Amniotic epithelial cell (primary cell): ENCODE results near the gene TTYH2.

Experiments used
- DNase-seq: peaks from one replicate; pipeline ENCODE4 v3.0.0-alpha.2; 2010; ENCODE audit warnings: low read depth

The TTYH2 gene

GRCh38 chr17:74295625-74296547 is 82.5 kb downstream of the TTYH2 start:
- DNase-seq, result peak; percentile 13

GRCh38 chr17:74296548-74296936 is 83.2 kb downstream of the TTYH2 start:
- peak; percentile 76 for DNase-seq

- DNase-seq, result no peak
Observed at GRCh38 chr17:74297941-74298340, 84.6 kb downstream of the TTYH2 start.

GRCh38 chr17:74298778-74299177 is 85.4 kb downstream of the TTYH2 start:
- DNase-seq, result peak; percentile 15

GRCh38 chr17:74299226-74300009 is 86.0 kb downstream of the TTYH2 start:
- no peak for DNase-seq

- DNase-seq, result no peak
Observed at GRCh38 chr17:74303305-74303704, 89.9 kb downstream of the TTYH2 start.

GRCh38 chr17:74304184-74304583 is 90.8 kb downstream of the TTYH2 start:
- no peak for DNase-seq

GRCh38 chr17:74305865-74306654 is 92.7 kb downstream of the TTYH2 start:
- no peak for DNase-seq

- no peak for DNase-seq
Observed at GRCh38 chr17:74307984-74308773, 94.8 kb downstream of the TTYH2 start.

GRCh38 chr17:74309902-74310301 is 96.5 kb downstream of the TTYH2 start:
- DNase-seq, result no peak
